H1 (cell line): Measurements from ENCODE around the gene C2orf72. TPM values are rescaled to one million over a fixed set of nuclear protein-coding genes. Genes with fewer than 3 reads are reported as not detected.

Experiments used
- CTCF ChIA-PET: fragments of 300-600 bp; sonication (Branson Sonifier 250); formaldehyde crosslinking; loops from one replicate; lab custom pipeline; 2021; ENCODE audit not compliant: partially characterized antibody; lab: Charles Lee
- POLR2A ChIA-PET: fragments of 300-600 bp; sonication (Branson Sonifier 250); formaldehyde crosslinking; loops from one replicate; lab custom pipeline; 2021; ENCODE audit warnings: inconsistent platforms; ENCODE audit not compliant: partially characterized antibody; lab: Charles Lee
- DNase-seq, 2 experiments: peaks; one replicate each; pipeline versions ENCODE4 v3.0.0 to v3.0.0-alpha.2; 2010 to 2022; ENCODE audit warnings: low spot score in 2 of 2, low read depth in 1 of 2, mixed read lengths in 1 of 2
- FAIRE-seq: peaks from 2 replicates; lab custom pipeline; 2011; peaks lifted over from hg19 to GRCh38; lab: Jason Lieb, UNC
- H2AFZ ChIP-seq: 2 replicates; pipeline ENCODE4 v1.8.1; 2012; ENCODE audit warnings: low read length, inconsistent platforms
- H2AK5ac ChIP-seq: 2 replicates; pipeline ENCODE4 v1.6.1; 2013; ENCODE audit warnings: low read depth, low read length
- H2BK120ac ChIP-seq: replicated peaks from 2 replicates; pipeline ENCODE3; 2013; ENCODE audit warnings: low read depth, low read length, inconsistent platforms
- H2BK12ac ChIP-seq: 2 replicates; pipeline ENCODE4 v1.6.1; 2013; ENCODE audit warnings: low read depth, low read length
- H2BK15ac ChIP-seq: 2 replicates; pipeline ENCODE4 v1.6.1; 2013; ENCODE audit warnings: low read length
- H2BK20ac ChIP-seq: 2 replicates; pipeline ENCODE4 v1.6.1; 2013; ENCODE audit warnings: low read length
- H2BK5ac ChIP-seq: 2 replicates; pipeline ENCODE4 v1.6.1; 2013; ENCODE audit warnings: low read depth, low read length
- H3K14ac ChIP-seq: 2 replicates; pipeline ENCODE4 v1.6.1; 2013; ENCODE audit warnings: inconsistent platforms; ENCODE audit not compliant: insufficient read length
- H3K18ac ChIP-seq: 2 replicates; pipeline ENCODE4 v1.6.1; 2013; ENCODE audit warnings: low read length; ENCODE audit errors: extremely low read depth
- H3K23ac ChIP-seq: 2 replicates; pipeline ENCODE4 v1.6.1; 2013; ENCODE audit warnings: inconsistent platforms; ENCODE audit not compliant: insufficient read length
- H3K23me2 ChIP-seq: 2 replicates; pipeline ENCODE4 v1.6.1; 2013; ENCODE audit warnings: low read depth, low read length
- H3K27ac ChIP-seq: 2 replicates; pipeline ENCODE4 v1.6.1; 2011; ENCODE audit warnings: low read depth, low read length, inconsistent platforms
- H3K27me3 ChIP-seq, 4 experiments: replicated peaks in 1 of 4; 1 replicate in 1 of 4; 2 replicates in 3 of 4; pipeline versions ENCODE4 v1.6.1 to v1.8.1; 2011 to 2013; ENCODE audit warnings: low read length in 3 of 4, mild to moderate bottlenecking in 3 of 4, inconsistent platforms in 2 of 4, mixed read lengths in 2 of 4, moderate library complexity in 1 of 4; ENCODE audit not compliant: control insufficient read depth in 3 of 4, insufficient read depth in 3 of 4; ENCODE audit errors: extremely low read depth in 1 of 4
- H3K36me3 ChIP-seq, 4 experiments: 2 replicates each; pipeline versions ENCODE4 v1.6.1 to v1.8.1; 2011 to 2013; ENCODE audit warnings: mild to moderate bottlenecking in 4 of 4, low read length in 3 of 4, moderate library complexity in 2 of 4, control low read depth in 1 of 4, inconsistent platforms in 1 of 4; ENCODE audit not compliant: insufficient read depth in 4 of 4, control insufficient read depth in 2 of 4
- H3K4ac ChIP-seq: replicated peaks from 2 replicates; pipeline ENCODE3; 2013; ENCODE audit warnings: low read length, low read depth, mixed read lengths, inconsistent platforms; ENCODE audit not compliant: insufficient read length
- H3K4me1 ChIP-seq, 4 experiments: replicated peaks in 1 of 4; 1 replicate in 1 of 4; 2 replicates in 3 of 4; pipeline versions ENCODE4 v1.6.1 to v1.8.1; 2011 to 2013; ENCODE audit warnings: low read length in 3 of 4, inconsistent platforms in 2 of 4, mixed read lengths in 1 of 4; ENCODE audit not compliant: insufficient read depth in 4 of 4, control insufficient read depth in 3 of 4
- H3K4me2 ChIP-seq, 2 experiments: 2 replicates each; pipeline versions ENCODE4 v1.6.1 to v1.8.1; 2011 to 2013; ENCODE audit warnings: low read depth in 2 of 2, low read length in 2 of 2, control low read depth in 1 of 2, inconsistent platforms in 1 of 2, mild to moderate bottlenecking in 1 of 2; ENCODE audit not compliant: insufficient read depth in 1 of 2
- H3K4me3 ChIP-seq, 4 experiments: fragments of 200-600, 300-600 bp in 1 of 4; sonication (generic), shearing (Covaris generic), sonication (Bioruptor Twin) in 1 of 4; 2 replicates each; pipeline versions ENCODE4 v1.5.1 to v1.8.1; 2011 to 2016; ENCODE audit warnings: low read length in 4 of 4, low read depth in 3 of 4, control low read depth in 2 of 4, inconsistent platforms in 2 of 4, mild to moderate bottlenecking in 2 of 4, mixed read lengths in 1 of 4, moderate library complexity in 1 of 4; ENCODE audit not compliant: insufficient read depth in 2 of 4; ENCODE audit errors: extremely low read depth in 1 of 4
- H3K56ac ChIP-seq: replicated peaks from 2 replicates; pipeline ENCODE3; 2013; ENCODE audit warnings: low read depth, mild to moderate bottlenecking, mixed read lengths, low read length, inconsistent platforms; ENCODE audit not compliant: insufficient read length
- H3K79me1 ChIP-seq: 2 replicates; pipeline ENCODE4 v1.6.1; 2013; ENCODE audit warnings: low read depth, low read length, control low read depth
- H3K79me2 ChIP-seq, 2 experiments: 2 replicates each; pipeline versions ENCODE4 v1.6.1 to v1.8.1; 2012 to 2013; ENCODE audit warnings: low read length in 2 of 2, mild to moderate bottlenecking in 2 of 2, inconsistent platforms in 1 of 2; ENCODE audit not compliant: insufficient read depth in 2 of 2, control insufficient read depth in 1 of 2
- H3K9ac ChIP-seq, 4 experiments: replicated peaks in 1 of 4; 1 replicate in 1 of 4; 2 replicates in 3 of 4; pipeline versions ENCODE4 v1.6.1 to v1.8.1; 2011 to 2013; ENCODE audit warnings: low read depth in 3 of 4, low read length in 3 of 4, control low read depth in 2 of 4, mild to moderate bottlenecking in 2 of 4, moderate library complexity in 2 of 4, inconsistent platforms in 1 of 4; ENCODE audit errors: extremely low read depth in 1 of 4
- H3K9me3 ChIP-seq, 2 experiments: 2 replicates each; pipeline versions ENCODE4 v1.6.1 to v1.8.1; 2012 to 2013; ENCODE audit warnings: mild to moderate bottlenecking in 2 of 2, moderate library complexity in 2 of 2, control low read depth in 1 of 2, inconsistent platforms in 1 of 2, low read depth in 1 of 2, low read length in 1 of 2, mixed read lengths in 1 of 2; ENCODE audit not compliant: insufficient read depth in 2 of 2
- H4K20me1 ChIP-seq, 2 experiments: replicated peaks in 1 of 2; 2 replicates each; pipeline versions ENCODE3 to v1.8.1; 2011 to 2013; ENCODE audit warnings: inconsistent platforms in 2 of 2, low read length in 2 of 2, mild to moderate bottlenecking in 1 of 2; ENCODE audit not compliant: insufficient read depth in 2 of 2, control insufficient read depth in 1 of 2
- H4K5ac ChIP-seq: 2 replicates; pipeline ENCODE4 v1.6.1; 2013; ENCODE audit warnings: low read length, low read depth, mixed read lengths, inconsistent platforms; ENCODE audit not compliant: insufficient read length
- H4K8ac ChIP-seq: 2 replicates; pipeline ENCODE4 v1.8.0; 2013; ENCODE audit warnings: mild to moderate bottlenecking, moderate library complexity, low read length, inconsistent platforms; ENCODE audit not compliant: insufficient read depth; ENCODE audit errors: extremely low read depth
- H4K91ac ChIP-seq: replicated peaks from 2 replicates; pipeline ENCODE3; 2013; ENCODE audit warnings: low read length, mixed read lengths, inconsistent platforms; ENCODE audit not compliant: insufficient read length
- ASH2L ChIP-seq: fragments of 200-600, 300-600 bp; sonication (generic); IDR thresholded peaks from one replicate; pipeline ENCODE4 v1.7.1; 2017; ENCODE audit warnings: low read length
- BACH1 ChIP-seq: IDR thresholded peaks from 2 replicates; pipeline ENCODE4 v1.6.1; 2012; ENCODE audit warnings: low read length, improper control_type of control experiment
- CBX8 ChIP-seq: fragments of 300-800, 300-1000 bp; sonication (generic); IDR thresholded peaks from 2 replicates; pipeline ENCODE4 v1.7.1; 2016; ENCODE audit warnings: low read depth, low read length, borderline replicate concordance
- CEBPB ChIP-seq: IDR thresholded peaks from 2 replicates; pipeline ENCODE4 v1.6.1; 2012; ENCODE audit warnings: low read depth, low read length
- E2F6 ChIP-seq: IDR thresholded peaks from 2 replicates; pipeline ENCODE4 v1.6.1; 2012; ENCODE audit warnings: inconsistent platforms
- EGR1 ChIP-seq: IDR thresholded peaks from 2 replicates; pipeline ENCODE4 v1.6.1; 2011; ENCODE audit warnings: low read depth, low read length, borderline replicate concordance
- EZH2 ChIP-seq: fragments of 200-600 bp; sonication (generic); IDR thresholded peaks from 2 replicates; pipeline ENCODE4 v1.7.1; 2012; ENCODE audit warnings: low read depth, mild to moderate bottlenecking, moderate library complexity, low read length, inconsistent platforms; ENCODE audit not compliant: severe bottlenecking
- GABPA ChIP-seq: IDR thresholded peaks from 2 replicates; pipeline ENCODE4 v1.6.1; 2011; ENCODE audit warnings: mild to moderate bottlenecking, low read length, moderate library complexity, borderline replicate concordance; ENCODE audit not compliant: insufficient read depth
- HDAC6 ChIP-seq: IDR thresholded peaks from one replicate; pipeline ENCODE4 v1.7.1; 2012; ENCODE audit warnings: low read depth, mild to moderate bottlenecking, inconsistent platforms, low read length, moderate library complexity
- KDM5A ChIP-seq: fragments of 200-600 bp; IDR thresholded peaks from 2 replicates; pipeline ENCODE4 v1.7.1; 2012; ENCODE audit warnings: mild to moderate bottlenecking, low read length, inconsistent platforms, mixed read lengths
- PHF8 ChIP-seq: fragments of 200-600 bp; sonication (generic); conservative IDR thresholded peaks from 2 replicates; pipeline ENCODE4 v1.7.1; 2012; ENCODE audit warnings: low read depth, mild to moderate bottlenecking, inconsistent platforms, low read length, moderate library complexity
- SIX5 ChIP-seq: IDR thresholded peaks from 2 replicates; pipeline ENCODE4 v1.6.1; 2011; ENCODE audit warnings: mild to moderate bottlenecking, low read depth, low read length
- SUZ12 ChIP-seq: fragments of 200-600 bp; sonication (generic); IDR thresholded peaks from 2 replicates; pipeline ENCODE4 v1.6.1; 2012; ENCODE audit warnings: mild to moderate bottlenecking, inconsistent platforms, low read length, moderate library complexity, mixed read lengths
- YY1 ChIP-seq: IDR thresholded peaks from 2 replicates; pipeline ENCODE4 v1.6.1; 2011; ENCODE audit warnings: low read depth, mild to moderate bottlenecking, low read length
- ZNF274 ChIP-seq: IDR thresholded peaks from 2 replicates; pipeline ENCODE4 v1.7.0; 2012; ENCODE audit warnings: low read length, borderline replicate concordance; ENCODE audit errors: extremely low read depth
- WGBS, 2 experiments: shearing (Covaris generic) in 1 of 2; methylation state at CpG; one replicate each; pipeline versions ENCODE4 v1.1.6 to v1.1.7; 2013 to 2015; ENCODE audit warnings: low lambda C conversion rate in 2 of 2, mixed read lengths in 2 of 2, inconsistent platforms in 1 of 2, low coverage in 1 of 2, missing lambda C conversion rate in 1 of 2; ENCODE audit not compliant: insufficient replicate concordance in 2 of 2, insufficient coverage in 1 of 2, insufficient read length in 1 of 2; ENCODE audit errors: extremely low coverage in 1 of 2, missing lambda C conversion rate in 1 of 2; 5-methylcytosine and 5-hydroxymethylcytosine counted together
- polyA plus RNA-seq, 7 experiments: library from polyadenylated mRNA; depleted of rRNA in 3 of 7; stranded (reverse) in 5 of 7; unstranded in 2 of 7; fragments of >200 nt in 5 of 7; fragments of 200-250 nt in 2 of 7; gene quantifications; 1 replicate in 5 of 7; 2 replicates in 1 of 7; 4 replicates in 1 of 7; pipeline versions ENCODE4 v1.2.1 to v1.2.3, GENCODE V29; 2011 to 2013; ENCODE audit warnings: missing spikeins in 2 of 7, mixed read lengths in 2 of 7
- total RNA-seq: library from RNA; stranded (reverse); fragmentation: NEBNext Ultra II Directional; extraction: Animal tissue kit (Norgen Biotek cat#: 25700); gene quantifications from 2 replicates; pipeline ENCODE4 v1.2.1, GENCODE V29; 2021

C2orf72 gene
- total and polyA plus RNA-seq, 2 of the 8 experiments (the other 6 are each of a cell fraction or from before 2014, with no cell fraction given), result 1.1 to 1.7 TPM

- CTCF ChIA-PET, result interaction anchor here (0.6 to 1.3 kb wide), 6 partner anchors 13 to 252 kb away, joined by 3 to 4 read pairs (median 3); no protein-coding TSS in a partner anchor
- no peaks in the 10 kb centered on the region for H3K79me2 ChIP-seq
- no peak overlapping the region for H2BK12ac ChIP-seq
- H3K27me3 ChIP-seq, result no peaks in the 10 kb centered on the region; a peak in 2 of 7 replicates
- no peak overlapping the region for H3K23ac ChIP-seq
- no peak overlapping the region for H3K4me3 ChIP-seq
- H3K18ac ChIP-seq, result no peak overlapping the region
- H3K4me2 ChIP-seq, result no peak overlapping the region
- H4K20me1 ChIP-seq, result no peaks in the 10 kb centered on the region
- H3K14ac ChIP-seq, result no peak overlapping the region
- 51% methylated on average over 3 of the region's 3 CpGs; no CpG with 5 or more reads in 1 of the 2 experiments for WGBS, 2 experiments
- H3K56ac ChIP-seq, result no peak overlapping the region
- no peaks in the 10 kb centered on the region for H3K79me1 ChIP-seq
- no peak overlapping the region for H2AFZ ChIP-seq
- H3K9me3 ChIP-seq, result no peaks in the 10 kb centered on the region
- no peak overlapping the region for H2AK5ac ChIP-seq
- H4K5ac ChIP-seq, result no peak overlapping the region
- H3K23me2 ChIP-seq, result 0 out of 2 replicates have a peak, but pooled peaks cover 3% of the 10 kb centered on the region
- H4K8ac ChIP-seq, result no peak overlapping the region
- H3K4ac ChIP-seq, result no peak overlapping the region
- H2BK20ac ChIP-seq, result no peak overlapping the region
- DNase-seq (no peak), FAIRE-seq (no peak)
- POLR2A ChIA-PET, result no interaction called here
- H3K9ac ChIP-seq, result no peak overlapping the region
- no peaks in the 10 kb centered on the region for H3K36me3 ChIP-seq
- H2BK5ac ChIP-seq, result no peak overlapping the region
- H3K27ac ChIP-seq, result no peak overlapping the region
- no peak overlapping the region for H2BK15ac ChIP-seq
- H2BK120ac ChIP-seq, result no peak overlapping the region
- peaks cover 0 to 8% (median 5%) of the 10 kb centered on the region in 4 experiments; a peak in 5 of 7 replicates for H3K4me1 ChIP-seq
- no peak overlapping the region for H4K91ac ChIP-seq
- TF ChIP-seq KDM5A (no peak), GABPA (no peak), CBX8 (no peak), SIX5 (no peak), BACH1 (no peak), E2F6 (no peak), SUZ12 (no peak), PHF8 (no peak), YY1 (no peak), EGR1 (no peak), ZNF274 (no peak), CEBPB (no peak), EZH2 (no peak), HDAC6 (no peak), ASH2L (no peak)
Measured at GRCh38 chr2:231013820-231014219, 23.5 kb upstream of the C2orf72 start.
